ENCODE results near the gene RNF10. TPM values are rescaled to one million over a fixed set of nuclear protein-coding genes. Genes with fewer than 3 reads are reported as not detected.

RNF10 gene
- total RNA-seq, 4 donors from 2014 or later = 99.9 to 162 (median 118) TPM

DNA sequence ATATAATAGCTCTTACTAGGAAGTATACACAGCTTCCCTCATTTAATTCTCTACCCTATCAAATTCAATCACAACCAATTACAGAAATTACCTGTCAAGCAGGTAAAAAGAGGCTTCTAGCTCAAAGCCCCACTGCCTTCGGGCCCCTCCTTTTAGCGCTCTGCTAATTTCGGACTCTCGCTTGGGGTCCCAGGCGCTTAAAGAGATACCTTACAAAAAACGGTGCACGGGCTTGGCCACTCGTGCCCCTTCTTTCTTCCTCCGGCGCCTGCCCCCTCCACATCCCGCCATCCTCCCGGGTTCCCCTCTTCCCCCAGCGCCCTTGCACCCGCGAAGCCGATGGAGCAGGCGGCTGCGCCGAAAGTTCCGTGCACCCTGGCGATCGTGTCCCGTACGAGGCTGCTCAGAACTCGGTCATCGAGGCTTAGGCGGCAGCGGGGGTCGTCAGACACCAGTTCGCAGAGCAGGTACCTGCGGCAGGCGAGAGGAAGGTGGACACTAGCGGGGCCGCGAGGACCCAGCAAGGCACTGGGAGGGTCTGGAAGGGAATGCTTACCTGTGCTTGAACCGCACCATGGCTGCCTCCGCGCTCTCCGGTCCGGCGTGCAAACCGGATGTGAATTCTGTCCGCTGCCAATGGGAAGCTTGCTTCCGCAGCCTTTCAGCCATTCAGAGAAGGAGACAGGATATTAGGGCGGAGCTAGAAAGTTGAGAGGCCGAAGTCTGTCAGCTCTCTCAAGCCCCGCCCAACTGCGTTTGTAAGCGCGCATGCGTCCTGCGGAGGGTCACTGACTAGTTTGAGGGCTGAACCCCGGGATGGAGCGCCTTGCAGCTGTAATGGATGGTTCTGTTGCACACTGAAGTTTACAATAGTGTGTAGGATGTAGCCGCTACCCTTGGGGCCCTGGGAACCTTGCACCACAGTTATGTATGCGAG lies 46.9 kb downstream of the RNF10 start, which contains the start of gene POP5:
Gene POP5, minus strand, starts transcription at position 616 of the 937 bp plus-strand sequence. Its CDS starts 40 bp downstream, at position 576.
- TF ChIP-seq, protein P1, sequence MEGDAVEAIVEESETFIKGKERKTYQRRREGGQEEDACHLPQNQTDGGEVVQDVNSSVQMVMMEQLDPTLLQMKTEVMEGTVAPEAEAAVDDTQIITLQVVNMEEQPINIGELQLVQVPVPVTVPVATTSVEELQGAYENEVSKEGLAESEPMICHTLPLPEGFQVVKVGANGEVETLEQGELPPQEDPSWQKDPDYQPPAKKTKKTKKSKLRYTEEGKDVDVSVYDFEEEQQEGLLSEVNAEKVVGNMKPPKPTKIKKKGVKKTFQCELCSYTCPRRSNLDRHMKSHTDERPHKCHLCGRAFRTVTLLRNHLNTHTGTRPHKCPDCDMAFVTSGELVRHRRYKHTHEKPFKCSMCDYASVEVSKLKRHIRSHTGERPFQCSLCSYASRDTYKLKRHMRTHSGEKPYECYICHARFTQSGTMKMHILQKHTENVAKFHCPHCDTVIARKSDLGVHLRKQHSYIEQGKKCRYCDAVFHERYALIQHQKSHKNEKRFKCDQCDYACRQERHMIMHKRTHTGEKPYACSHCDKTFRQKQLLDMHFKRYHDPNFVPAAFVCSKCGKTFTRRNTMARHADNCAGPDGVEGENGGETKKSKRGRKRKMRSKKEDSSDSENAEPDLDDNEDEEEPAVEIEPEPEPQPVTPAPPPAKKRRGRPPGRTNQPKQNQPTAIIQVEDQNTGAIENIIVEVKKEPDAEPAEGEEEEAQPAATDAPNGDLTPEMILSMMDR (IDR thresholded peaks at IDR 0.05) = no peak
- no peak for TF ChIP-seq POLR2A (IDR thresholded peaks at IDR 0.05)
- peak within 1 kb of the TSS; percentile 81 for H3K4me3 ChIP-seq (ENCODE audit: low read depth, poor library complexity, severe bottlenecking)
- intact Hi-C loops (cut with DNase I; ENCODE audit: low total_unique reads) = loop anchor here (10.0 kb wide), 2 partner anchors 64 to 134 kb away; partner anchors contain the start of genes CABP1 and UNC119B
- peak; percentile 97 to 98 for DNase-seq (ENCODE audit: low spot score in 2 of 2)
- WGBS, 2 donors = 0 to 1% methylated on average over 50 to 56 of the region's 56 CpGs

DNA sequence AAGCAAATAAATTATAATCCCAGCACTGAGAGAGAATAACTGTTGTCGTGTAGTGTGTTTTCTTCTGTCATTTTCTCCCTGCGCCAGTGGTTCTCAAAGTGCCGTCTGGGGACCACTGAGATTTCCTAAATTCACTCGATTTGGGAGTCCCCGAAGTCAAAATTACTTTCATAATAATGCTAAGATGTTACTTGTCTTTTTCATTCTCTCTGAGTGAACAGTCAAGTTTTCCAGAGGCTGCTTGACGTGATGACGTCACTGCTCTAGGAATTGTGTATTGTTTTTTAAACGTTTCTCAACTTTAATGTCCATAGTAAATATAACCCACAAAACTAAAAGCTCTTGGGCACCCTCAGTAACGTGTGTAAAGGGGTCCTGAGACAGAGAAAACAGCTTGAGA lies 47.8 kb downstream of the RNF10 start:
- intact Hi-C loops (cut with DNase I; ENCODE audit: low total_unique reads) = loop anchor here (10.0 kb wide), 2 partner anchors 63 to 133 kb away; partner anchors contain the start of genes CABP1 and UNC119B
- 36 to 38% methylated on average over 9 of the region's 9 CpGs for WGBS, 2 donors
- TF ChIP-seq POLR2A (IDR thresholded peaks at IDR 0.05) = no peak
- TF ChIP-seq, protein P1 (IDR thresholded peaks at IDR 0.05) = no peak

DNA sequence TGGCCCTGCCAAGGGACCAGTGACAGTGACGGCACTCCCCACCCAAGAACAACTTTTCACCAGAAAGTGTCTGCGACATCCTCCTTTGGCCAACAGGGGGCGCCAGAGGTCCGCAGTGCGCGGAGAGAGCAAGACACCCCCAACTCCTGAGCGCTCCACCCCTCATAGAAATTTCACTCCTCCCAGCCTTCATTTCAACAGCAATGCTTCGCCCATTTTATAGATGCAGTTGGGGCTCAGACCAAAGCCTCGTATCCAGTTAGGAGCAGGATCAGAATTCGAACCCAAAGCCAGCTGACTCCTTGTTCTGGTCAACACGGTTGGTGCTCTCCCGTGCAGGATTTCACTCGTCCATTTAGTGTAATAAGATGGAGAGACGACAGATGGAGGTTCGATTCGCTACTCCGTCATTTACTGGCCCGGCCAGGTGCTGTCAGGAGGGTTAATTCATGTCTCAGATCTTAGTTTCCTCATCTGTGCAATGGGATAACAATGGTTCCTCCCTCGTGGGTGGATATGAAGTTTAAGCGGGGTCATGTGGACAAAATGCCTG lies 49.4 kb downstream of the RNF10 start:
- peak; percentile 51 to 96 for DNase-seq (ENCODE audit: low spot score in 2 of 2)
- H3K4me3 ChIP-seq (ENCODE audit: low read depth, poor library complexity, severe bottlenecking) = no peak overlapping the region
- TF ChIP-seq, protein P1 (IDR thresholded peaks at IDR 0.05) = peak in 1 of 3 donors; percentile 94
- TF ChIP-seq POLR2A (IDR thresholded peaks at IDR 0.05) = no peak
- intact Hi-C loops (cut with DNase I; ENCODE audit: low total_unique reads) = loop anchor here (10.0 kb wide), 2 partner anchors 61 to 131 kb away; partner anchors contain the start of genes CABP1 and UNC119B
- WGBS, 2 donors = 20 to 22% methylated on average over 20 of the region's 20 CpGs

More for the DNA sequence above, 47.8 kb downstream of the RNF10 start:
- no peak overlapping the region for H3K4me3 ChIP-seq (ENCODE audit: low read depth, poor library complexity, severe bottlenecking)
- DNase-seq (ENCODE audit: low spot score in 2 of 2) = no peak

DNA sequence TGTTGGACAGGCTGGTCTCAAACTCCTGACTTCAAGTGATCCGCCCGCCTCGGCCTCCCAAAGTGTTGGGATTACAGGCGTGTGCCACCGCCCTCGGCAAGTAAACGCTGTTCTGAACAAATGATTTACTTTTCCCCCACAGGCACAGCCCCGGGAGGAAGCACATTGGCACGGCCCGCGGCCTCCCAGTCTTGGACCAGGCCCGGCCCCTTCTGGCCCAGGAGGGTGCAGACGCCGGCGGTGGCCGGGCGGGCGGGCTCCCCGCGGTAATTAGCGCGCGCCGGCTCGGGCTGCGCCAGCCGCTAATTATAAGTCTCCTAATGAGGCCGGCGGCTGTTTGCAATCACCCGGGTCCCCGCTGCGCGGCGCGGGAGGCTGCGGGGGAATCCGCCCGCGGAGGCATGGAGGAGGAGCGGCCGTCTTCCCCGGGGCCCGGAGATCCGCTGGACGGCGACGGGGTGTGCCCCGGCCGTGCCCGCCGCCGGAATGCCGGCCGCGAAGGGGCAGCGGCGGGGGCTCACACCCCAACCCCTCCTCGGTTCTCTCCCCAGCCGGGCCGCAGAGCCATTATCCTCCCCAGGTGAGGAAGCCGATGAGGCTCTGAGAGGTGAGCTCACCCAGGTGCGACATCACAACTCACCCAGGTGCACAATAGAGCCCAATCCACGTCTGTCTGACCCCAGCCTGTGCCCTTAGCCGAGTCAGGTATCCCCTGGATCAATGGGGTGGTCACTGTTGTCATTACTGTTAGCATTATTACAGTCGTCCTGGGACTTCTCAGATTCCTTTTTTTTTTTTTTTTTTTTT lies 50.4 kb downstream of the RNF10 start:
- WGBS, 2 donors = 2% methylated on average over 30 to 62 of the region's 65 CpGs
- DNase-seq (ENCODE audit: low spot score in 2 of 2) = peak in 1 of 2 donors; percentile 88
- TF ChIP-seq, protein P1 (IDR thresholded peaks at IDR 0.05) = no peak
- no peak for TF ChIP-seq POLR2A (IDR thresholded peaks at IDR 0.05)
- no peak overlapping the region for H3K4me3 ChIP-seq (ENCODE audit: low read depth, poor library complexity, severe bottlenecking)
- intact Hi-C loops (cut with DNase I; ENCODE audit: low total_unique reads) = loop anchor here (10.0 kb wide), 2 partner anchors 60 to 130 kb away; partner anchors contain the start of genes CABP1 and UNC119B

DNA sequence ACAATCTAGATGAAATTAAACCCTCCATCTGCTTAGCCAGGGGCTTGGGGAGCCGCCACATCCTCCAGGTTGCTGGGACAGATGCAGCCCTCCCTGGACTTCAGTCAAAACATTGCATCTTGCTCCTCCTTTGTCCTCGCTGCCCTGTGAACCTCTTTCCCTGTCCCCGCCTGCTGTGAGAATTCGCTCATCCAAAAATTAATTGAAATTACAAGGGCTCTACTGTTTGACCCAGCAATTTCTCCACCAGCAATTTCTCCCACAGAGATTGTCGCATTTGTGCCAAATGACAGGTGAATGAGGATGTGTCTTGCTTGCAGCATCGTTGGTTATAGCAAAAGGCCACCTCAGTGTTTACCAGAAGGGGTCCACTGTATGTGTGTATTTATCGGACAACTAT lies 52.0 kb downstream of the RNF10 start:
- WGBS, 2 donors = 65 to 68% methylated on average over 7 of the region's 7 CpGs

More for the DNA sequence above, 52.0 kb downstream of the RNF10 start:
- DNase-seq (ENCODE audit: low spot score in 2 of 2) = no peak
- TF ChIP-seq, protein P1 (IDR thresholded peaks at IDR 0.05) = no peak
- TF ChIP-seq POLR2A (IDR thresholded peaks at IDR 0.05) = no peak
- H3K4me3 ChIP-seq (ENCODE audit: low read depth, poor library complexity, severe bottlenecking) = no peak overlapping the region
- intact Hi-C loops (cut with DNase I; ENCODE audit: low total_unique reads) = loop anchor here (10.0 kb wide), 2 partner anchors 59 to 129 kb away; partner anchors contain the start of genes CABP1 and UNC119B
